SKM-1 (cell line): ENCODE data around the gene TNFRSF6B.
"Not testable (repeated sequence)": the region's sequence is repeated elsewhere in the genome, so short reads cannot be mapped to it uniquely, and the experiment has no call there.

ENCODE experiments used
- DNase-seq: peaks from one replicate; lab custom pipeline; 2025; ENCODE audit not compliant: unreplicated experiment; lab: John Stamatoyannopoulos, UW

Gene TNFRSF6B

GRCh38 chr20:63706852-63707557, 10.6 kb downstream of the TNFRSF6B start:
- no peak for DNase-seq

- DNase-seq, result peak; percentile 76
Observed at GRCh38 chr20:63707558-63708300, 11.3 kb downstream of the TNFRSF6B start, which contains the start of the genes ARFRP1 and ZGPAT. TSS of gene ARFRP1 (minus strand) at chr20:63707976. CDS start at chr20:63707091, 885 bp downstream. TSS of gene ZGPAT (plus strand) at chr20:63708039. CDS start at chr20:63708581, 542 bp downstream.

- no peak for DNase-seq
Observed at GRCh38 chr20:63708301-63709148, 12.1 kb downstream of the TNFRSF6B start.

- no peak for DNase-seq
Observed at GRCh38 chr20:63709149-63709527, 12.7 kb downstream of the TNFRSF6B start.

- DNase-seq, result no peak
Observed at GRCh38 chr20:63711085-63711645, 14.7 kb downstream of the TNFRSF6B start.

- no peak for DNase-seq
Observed at GRCh38 chr20:63712191-63712590, 15.7 kb downstream of the TNFRSF6B start.

GRCh38 chr20:63714858-63715257, 18.4 kb downstream of the TNFRSF6B start:
- no peak for DNase-seq

GRCh38 chr20:63718996-63719395, 22.5 kb downstream of the TNFRSF6B start:
- no peak for DNase-seq

- not testable (repeated sequence) for DNase-seq
Observed at GRCh38 chr20:63722967-63723622, 26.6 kb downstream of the TNFRSF6B start.

GRCh38 chr20:63730189-63730733, 33.8 kb downstream of the TNFRSF6B start:
- not testable (repeated sequence) for DNase-seq

- no peak for DNase-seq
Observed at GRCh38 chr20:63731410-63731809, 35.0 kb downstream of the TNFRSF6B start.

GRCh38 chr20:63732118-63733095, 36.0 kb downstream of the TNFRSF6B start:
- DNase-seq, result no peak

GRCh38 chr20:63733117-63733516, 36.7 kb downstream of the TNFRSF6B start:
- DNase-seq, result no peak

GRCh38 chr20:63733579-63734081, 37.2 kb downstream of the TNFRSF6B start:
- no peak for DNase-seq

- no peak for DNase-seq
Observed at GRCh38 chr20:63734111-63734945, 37.9 kb downstream of the TNFRSF6B start.

- DNase-seq, result no peak
Observed at GRCh38 chr20:63734946-63735858, 38.8 kb downstream of the TNFRSF6B start.
